Measurements from ENCODE around the gene NPEPL1. TPM values are rescaled to one million over a fixed set of nuclear protein-coding genes. Genes with fewer than 3 reads are reported as not detected.

Gene NPEPL1
- total and polyA plus RNA-seq, 10 of the 15 experiments (the other 5 are each of a cell fraction or from before 2014, with no cell fraction given): 0.08 to 21.3 (median 10.2) TPM

DNA sequence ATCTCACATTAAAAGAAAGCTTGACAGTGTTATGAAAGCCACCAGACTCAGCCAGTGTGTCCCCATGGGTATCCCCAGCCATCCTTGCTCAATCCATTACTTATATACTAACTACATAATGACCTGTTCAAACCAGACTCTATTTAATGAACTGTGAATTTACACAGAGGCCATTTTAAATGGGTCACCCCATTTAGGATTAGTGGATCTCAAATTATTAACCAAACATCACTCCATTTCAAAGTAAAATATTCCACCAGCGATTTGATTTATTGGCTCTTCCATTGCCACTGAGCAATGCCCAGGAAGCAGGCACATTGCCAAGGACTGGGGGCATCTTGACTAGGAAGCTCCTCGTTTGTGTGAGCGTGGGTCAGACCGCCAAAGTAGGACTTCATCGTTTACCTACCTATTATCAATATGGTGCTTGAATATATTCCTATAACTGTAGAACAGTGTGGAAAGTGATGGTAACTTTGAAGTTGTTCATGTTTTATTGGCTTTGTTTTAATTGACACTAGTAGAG, 15.5 kb upstream of the NPEPL1 start (continued):
- TF ChIP-seq, protein P1, sequence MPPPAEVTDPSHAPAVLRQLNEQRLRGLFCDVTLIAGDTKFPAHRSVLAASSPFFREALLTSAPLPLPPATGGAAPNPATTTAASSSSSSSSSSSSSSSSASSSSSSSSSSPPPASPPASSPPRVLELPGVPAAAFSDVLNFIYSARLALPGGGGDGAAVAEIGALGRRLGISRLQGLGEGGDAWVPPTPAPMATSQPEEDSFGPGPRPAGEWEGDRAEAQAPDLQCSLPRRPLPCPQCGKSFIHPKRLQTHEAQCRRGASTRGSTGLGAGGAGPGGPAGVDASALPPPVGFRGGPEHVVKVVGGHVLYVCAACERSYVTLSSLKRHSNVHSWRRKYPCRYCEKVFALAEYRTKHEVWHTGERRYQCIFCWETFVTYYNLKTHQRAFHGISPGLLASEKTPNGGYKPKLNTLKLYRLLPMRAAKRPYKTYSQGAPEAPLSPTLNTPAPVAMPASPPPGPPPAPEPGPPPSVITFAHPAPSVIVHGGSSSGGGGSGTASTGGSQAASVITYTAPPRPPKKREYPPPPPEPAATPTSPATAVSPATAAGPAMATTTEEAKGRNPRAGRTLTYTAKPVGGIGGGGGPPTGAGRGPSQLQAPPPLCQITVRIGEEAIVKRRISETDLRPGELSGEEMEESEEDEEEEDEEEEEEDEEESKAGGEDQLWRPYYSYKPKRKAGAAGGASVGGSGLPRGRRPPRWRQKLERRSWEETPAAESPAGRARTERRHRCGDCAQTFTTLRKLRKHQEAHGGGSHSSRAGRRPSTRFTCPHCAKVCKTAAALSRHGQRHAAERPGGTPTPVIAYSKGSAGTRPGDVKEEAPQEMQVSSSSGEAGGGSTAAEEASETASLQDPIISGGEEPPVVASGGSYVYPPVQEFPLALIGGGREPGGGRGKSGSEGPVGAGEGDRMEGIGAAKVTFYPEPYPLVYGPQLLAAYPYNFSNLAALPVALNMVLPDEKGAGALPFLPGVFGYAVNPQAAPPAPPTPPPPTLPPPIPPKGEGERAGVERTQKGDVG (CRISPR knock-in tag; IDR thresholded peaks at IDR 0.05): no peak

DNA sequence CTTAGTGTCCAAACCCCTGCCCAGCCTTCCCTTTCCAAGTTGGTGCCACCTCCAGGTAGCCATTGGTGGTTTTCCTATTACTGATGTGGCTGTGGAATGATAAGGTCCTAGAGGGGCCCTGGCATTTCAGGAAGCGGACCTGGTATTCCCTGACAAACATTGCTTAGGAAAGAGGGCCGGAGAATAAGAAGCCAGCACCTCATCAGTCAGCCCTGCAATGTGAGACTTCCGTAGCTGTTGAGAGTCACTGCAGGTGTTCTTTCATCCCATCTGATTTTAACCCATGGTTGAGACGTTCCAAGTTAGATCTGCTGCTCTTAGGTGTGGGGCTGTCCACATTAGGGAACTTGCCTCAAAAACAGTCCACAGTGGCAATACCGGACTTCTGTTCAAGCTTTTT, 14.8 kb upstream of the NPEPL1 start:
- Histone ChIP-seq H3K4me1 (ENCODE audit: control insufficient read depth, insufficient read depth, low read length) (no peaks in the 10 kb centered on the region), H3K4me3 (no peak overlapping the region), H3K79me2 (ENCODE audit: control insufficient read depth, insufficient read depth, low read length) (no peaks in the 10 kb centered on the region), H3K9me3 (replicated peaks; ENCODE audit: control insufficient read depth, insufficient read depth, low read length) (no peaks in the 10 kb centered on the region), H3K27ac (ENCODE audit: control insufficient read depth, insufficient read depth) (no peak overlapping the region), H4K20me1 (ENCODE audit: control insufficient read depth, insufficient read depth) (no peaks in the 10 kb centered on the region), H3K36me3 (ENCODE audit: control insufficient read depth in 2 of 2, insufficient read depth in 2 of 2, low read length in 1 of 2) (peaks cover 11 to 17% of the 10 kb centered on the region in 2 experiments), H3K4me2 (ENCODE audit: control insufficient read depth, insufficient read depth) (no peak overlapping the region), H2AFZ (ENCODE audit: control insufficient read depth, low read depth, low read length) (no peak overlapping the region), H3K9ac (ENCODE audit: control insufficient read depth, insufficient read depth, low read length) (no peak overlapping the region), H3K27me3 (replicated peaks in 1 of 2; ENCODE audit: control insufficient read depth in 2 of 2, insufficient read depth in 2 of 2, low read length in 1 of 2) (no peaks in the 10 kb centered on the region)
- TF ChIP-seq BRCA1 (IDR thresholded peaks at IDR 0.05; ENCODE audit: low read depth, low read length) (no peak), TAF1 (IDR thresholded peaks at IDR 0.05; ENCODE audit: borderline replicate concordance, low read depth, low read length) (no peak), GABPA (IDR thresholded peaks at IDR 0.05; ENCODE audit: low read depth) (no peak), EP300 (IDR thresholded peaks at IDR 0.05; ENCODE audit: borderline replicate concordance in 1 of 2, control insufficient read depth in 1 of 2, low read depth in 2 of 2, low read length in 2 of 2) (no peak), KLF5 (IDR thresholded peaks at IDR 0.05; ENCODE audit: partially characterized antibody) (no peak), CREB1 (IDR thresholded peaks at IDR 0.05; ENCODE audit: low read depth) (no peak), MXI1 (IDR thresholded peaks at IDR 0.05; ENCODE audit: low read depth, low read length) (no peak), IRF4 (IDR thresholded peaks at IDR 0.05; ENCODE audit: low read depth, low read length) (no peak)
- POLR2A ChIA-PET: interaction anchor here (0.6 to 0.9 kb wide), 2 partner anchors 14 to 507 kb away, joined by 4 to 8 read pairs; no protein-coding TSS in a partner anchor
- FAIRE-seq (no peak), ATAC-seq (no peak), DNase-seq (ENCODE audit: low read depth, low spot score) (no peak)
- BruUV-seq (replicated peaks): TSS peak; percentile 52
- intact Hi-C loops (cut with micrococcal nuclease; ENCODE audit: unreplicated experiment) (no loop called here), in situ Hi-C loops (cut with MboI) (loop anchor here (25.0 kb wide), 1 partner anchor 441 kb away; the partner anchor contains the start of gene ANKRD60)
- RAD21 ChIA-PET (ENCODE audit: unreplicated experiment): no interaction called here
- CTCF ChIA-PET: no interaction called here
- WGBS (ENCODE audit: insufficient coverage, insufficient replicate concordance, low lambda C conversion rate, missing lambda C conversion rate): 97% methylated on average over 5 of the region's 5 CpGs
- SMC1A ChIA-PET (ENCODE audit: uncharacterized antibody, unreplicated experiment): interaction anchor here (1.6 kb wide), 1 partner anchor 11 kb away, joined by 6 read pairs; no protein-coding TSS in a partner anchor

All from GM12878 (cell line).